ENCODE measurements around the gene SVIL. TPM values are rescaled to one million over a fixed set of nuclear protein-coding genes. Genes with fewer than 3 reads are reported as not detected.

SVIL gene
- polyA plus RNA-seq (7.3 and 8.6 TPM in 2 replicates), polyA minus RNA-seq (24.3 and 79.6 TPM in 2 replicates)

GRCh38 chr10:29634764-29635625, at the start of gene SVIL:
TSS of gene SVIL (minus strand) at chr10:29634971. CDS start at chr10:29555058, 79,913 bp downstream.
- no peaks in the 10 kb centered on the region for H3K9me3 ChIP-seq (ENCODE audit: low read length)
- H3K27me3 ChIP-seq (ENCODE audit: insufficient read depth, low read depth, low read length): no peaks in the 10 kb centered on the region
- no peak within 1 kb of the TSS for H2AFZ ChIP-seq (ENCODE audit: low read depth, low read length)
- H3K36me3 ChIP-seq (ENCODE audit: insufficient read depth, low read length): no peaks in the 10 kb centered on the region
- H3K79me2 ChIP-seq (replicated peaks; ENCODE audit: insufficient read depth, low read length): peaks cover 9% of the 10 kb centered on the region
- H3K4me2 ChIP-seq (ENCODE audit: low read length): no peak within 1 kb of the TSS
- H3K4me3 ChIP-seq (ENCODE audit: low read length): no peak within 1 kb of the TSS
- no peak within 1 kb of the TSS for H3K27ac ChIP-seq (ENCODE audit: low read length)
- no peaks in the 10 kb centered on the region for H3F3A ChIP-seq (ENCODE audit: insufficient read depth, low read length, poor library complexity, severe bottlenecking)
- H3K9me2 ChIP-seq (ENCODE audit: insufficient read depth, low read length): no peaks in the 10 kb centered on the region
- TF ChIP-seq REST (IDR thresholded peaks at IDR 0.05; ENCODE audit: borderline replicate concordance): no peak
- H3K9ac ChIP-seq (ENCODE audit: low read length): no peak within 1 kb of the TSS
- H4K20me1 ChIP-seq (ENCODE audit: insufficient read depth): no peaks in the 10 kb centered on the region

- no peaks in the 10 kb centered on the region for H3K27me3 ChIP-seq (ENCODE audit: insufficient read depth, low read depth, low read length)
- H3K4me3 ChIP-seq (ENCODE audit: low read length): no peak overlapping the region
- H3K9me3 ChIP-seq (ENCODE audit: low read length): no peaks in the 10 kb centered on the region
- no peak overlapping the region for H2AFZ ChIP-seq (ENCODE audit: low read depth, low read length)
- H3F3A ChIP-seq (ENCODE audit: insufficient read depth, low read length, poor library complexity, severe bottlenecking): no peaks in the 10 kb centered on the region
- TF ChIP-seq REST (IDR thresholded peaks at IDR 0.05; ENCODE audit: borderline replicate concordance): no peak
- no peak for TF ChIP-seq POLR2AphosphoS5 (IDR thresholded peaks at IDR 0.05)
- no peak for TF ChIP-seq SMC3 (conservative IDR thresholded peaks at IDR 0.05; ENCODE audit: poor library complexity)
- no peak for TF ChIP-seq TAF1 (IDR thresholded peaks at IDR 0.05; ENCODE audit: low read depth)
- TF ChIP-seq MXI1 (conservative IDR thresholded peaks at IDR 0.05; ENCODE audit: poor library complexity, severe bottlenecking): no peak
- TF ChIP-seq CTCF (IDR thresholded peaks at IDR 0.05; ENCODE audit: poor library complexity, severe bottlenecking): no peak
- no peak for TF ChIP-seq RAD21 (conservative IDR thresholded peaks at IDR 0.05)
- TF ChIP-seq EZH2 (IDR thresholded peaks at IDR 0.05; ENCODE audit: borderline replicate concordance, insufficient read depth, low read length, poor library complexity, severe bottlenecking): no peak
- TF ChIP-seq EP300 (conservative IDR thresholded peaks at IDR 0.05; ENCODE audit: poor library complexity, severe bottlenecking): no peak
- no peak overlapping the region for H3K27ac ChIP-seq (ENCODE audit: low read length)
- peaks cover 4% of the 10 kb centered on the region for H3K79me2 ChIP-seq (replicated peaks; ENCODE audit: insufficient read depth, low read length)
- no peaks in the 10 kb centered on the region for H3K9me2 ChIP-seq (ENCODE audit: insufficient read depth, low read length)
- H3K4me2 ChIP-seq (ENCODE audit: low read length): no peak overlapping the region
- H4K20me1 ChIP-seq (ENCODE audit: insufficient read depth): no peaks in the 10 kb centered on the region
- no peaks in the 10 kb centered on the region for H3K36me3 ChIP-seq (ENCODE audit: insufficient read depth, low read length)
- no peak overlapping the region for H3K9ac ChIP-seq (ENCODE audit: low read length)
Observed at GRCh38 chr10:29681676-29682448, 47.1 kb upstream of the SVIL start.
